T-cell (primary cell): ENCODE measurements around the gene PMEPA1. TPM values are rescaled to one million over a fixed set of nuclear protein-coding genes. Genes with fewer than 3 reads are reported as not detected.

Experiments used
- ATAC-seq, 4 experiments: fragments of 200-7000 bp in 3 of 4; fragments of 150-1000 bp in 1 of 4; cut with Tn5 transposase; replicated peaks in 1 of 4; 1 replicate in 3 of 4; 2 replicates in 1 of 4; pipeline ENCODE4 v1.10.0; 2021; ENCODE audit warnings: moderate library complexity in 3 of 4, mild to moderate bottlenecking in 2 of 4, moderate number of reproducible peaks in 1 of 4
- CTCF ChIA-PET, 2 donors: fragments of 300-600 bp; sonication (Branson Sonifier 250); formaldehyde crosslinking; loops; one replicate each; lab custom pipeline; 2022; ENCODE audit warnings: antibody characterized with exemption in 2 of 2; lab: Charles Lee
- POLR2A ChIA-PET, 2 donors: fragments of 300-600 bp; sonication (Branson Sonifier 250); formaldehyde crosslinking; loops; one replicate each; lab custom pipeline; 2022; ENCODE audit warnings: antibody characterized with exemption in 2 of 2; lab: Charles Lee
- DNase-seq, 35 experiments: peaks; one replicate each; pipeline versions ENCODE4 v3.0.0 to v3.0.0-alpha.2; 2013 to 2023
- H3K27ac ChIP-seq: one replicate; pipeline ENCODE4 v1.5.1; 2013; ENCODE audit warnings: low read length
- H3K27me3 ChIP-seq, 2 experiments: replicated peaks in 1 of 2; 1 replicate in 1 of 2; 2 replicates in 1 of 2; pipeline versions ENCODE4 v1.6.1 to v1.7.0; 2013; ENCODE audit warnings: low read length in 1 of 2, mixed read lengths in 1 of 2; ENCODE audit not compliant: control insufficient read depth in 2 of 2, insufficient read depth in 2 of 2; ENCODE audit errors: extremely low read depth in 1 of 2
- H3K36me3 ChIP-seq, 2 donors: 1 replicate in 1 of 2; 2 replicates in 1 of 2; pipeline versions ENCODE4 v1.6.1 to v1.7.0; 2013; ENCODE audit warnings: low read length in 1 of 2; ENCODE audit not compliant: control insufficient read depth in 2 of 2, insufficient read depth in 1 of 2; ENCODE audit errors: extremely low read depth in 1 of 2
- H3K4me1 ChIP-seq, 2 experiments: 1 replicate in 1 of 2; 2 replicates in 1 of 2; pipeline versions ENCODE4 v1.6.1 to v1.7.0; 2013; ENCODE audit warnings: low read length in 2 of 2, mixed read lengths in 1 of 2; ENCODE audit not compliant: insufficient read depth in 2 of 2, control insufficient read depth in 1 of 2; ENCODE audit errors: extremely low read depth in 1 of 2
- H3K4me3 ChIP-seq, 2 donors: 1 replicate in 1 of 2; 2 replicates in 1 of 2; pipeline versions ENCODE4 v1.5.1 to v1.7.0; 2013; ENCODE audit warnings: mild to moderate bottlenecking in 2 of 2, low read length in 1 of 2, moderate library complexity in 1 of 2; ENCODE audit not compliant: control insufficient read depth in 1 of 2; ENCODE audit errors: extremely low read depth in 1 of 2
- H3K9me3 ChIP-seq: 2 replicates; pipeline ENCODE4 v1.7.0; 2013
- H3K27ac Mint-ChIP-seq, 2 donors: one replicate each; pipeline ENCODE4 v1.8.0; 2020 to 2021; ENCODE audit warnings: mild to moderate bottlenecking in 2 of 2, mixed read lengths in 2 of 2
- H3K27me3 Mint-ChIP-seq, 2 donors: one replicate each; pipeline ENCODE4 v1.8.0; 2021 to 2022; ENCODE audit warnings: mixed read lengths in 2 of 2
- H3K36me3 Mint-ChIP-seq: one replicate; pipeline ENCODE4 v1.8.0; 2021; ENCODE audit warnings: mixed read lengths
- H3K4me1 Mint-ChIP-seq, 3 donors: one replicate each; pipeline ENCODE4 v1.8.0; 2020 to 2022; ENCODE audit warnings: mixed read lengths in 3 of 3, mild to moderate bottlenecking in 1 of 3
- H3K4me3 Mint-ChIP-seq, 3 donors: one replicate each; pipeline ENCODE4 v1.8.0; 2020 to 2022; ENCODE audit warnings: mild to moderate bottlenecking in 3 of 3, mixed read lengths in 3 of 3, moderate library complexity in 3 of 3
- H3K9me3 Mint-ChIP-seq, 3 donors: one replicate each; pipeline ENCODE4 v1.8.0; 2020 to 2022; ENCODE audit warnings: mixed read lengths in 3 of 3
- WGBS: methylation state at CpG from one replicate; pipeline ENCODE4 v1.1.5; 2013; ENCODE audit warnings: missing lambda C conversion rate; ENCODE audit not compliant: insufficient coverage; 5-methylcytosine and 5-hydroxymethylcytosine counted together
- total RNA-seq, 35 experiments: library from RNA in 6 of 35; stranded (reverse) in 6 of 35; fragments of 120-200 nt in 1 of 35; gene quantifications; one replicate each; pipeline versions ENCODE4 v1.2.1 to v1.2.4 and lab custom pipeline; 2013 to 2026

Gene PMEPA1
- total RNA-seq, 5 donors from 2014 or later (not counting 1 experiment from before 2014, with no cell fraction given): 6.0 to 30.4 (median 21.7) TPM

GRCh38 chr20:57684808-57685140 is 25.0 kb downstream of the PMEPA1 start:
- H3K36me3 ChIP-seq: no peaks in the 10 kb centered on the region
- Mint-ChIP-seq H3K9me3 (no peaks in the 10 kb centered on the region), H3K27me3 (no peaks in the 10 kb centered on the region), H3K4me1 (peaks cover 22 to 40% (median 30%) of the 10 kb centered on the region in 3 donors), H3K36me3 (no peaks in the 10 kb centered on the region), H3K27ac (no peak overlapping the region), H3K4me3 (no peak overlapping the region)
- WGBS: 60% methylated on average over 1 of the region's 5 CpGs
- H3K4me1 ChIP-seq: peaks cover 2 to 16% of the 10 kb centered on the region in 2 experiments
- no peaks in the 10 kb centered on the region for H3K9me3 ChIP-seq
- POLR2A ChIA-PET: no interaction called here
- DNase-seq (no peak), ATAC-seq (no peak)
- H3K4me3 ChIP-seq: no peak overlapping the region
- H3K27me3 ChIP-seq: peaks cover 0 to 14% of the 10 kb centered on the region in 2 experiments
- CTCF ChIA-PET: no interaction called here
- H3K27ac ChIP-seq: no peak overlapping the region

- DNase-seq (no peak), ATAC-seq (no peak)
- Mint-ChIP-seq H3K4me1 (peaks cover 22 to 46% (median 31%) of the 10 kb centered on the region in 3 donors), H3K36me3 (no peaks in the 10 kb centered on the region), H3K4me3 (no peak overlapping the region), H3K9me3 (no peaks in the 10 kb centered on the region), H3K27ac (no peak overlapping the region), H3K27me3 (no peaks in the 10 kb centered on the region)
- 85% methylated on average over 10 of the region's 26 CpGs for WGBS
- Histone ChIP-seq H3K27ac (no peak overlapping the region), H3K4me1 (peaks cover 2 to 18% of the 10 kb centered on the region in 2 experiments), H3K27me3 (peaks cover 0 to 15% of the 10 kb centered on the region in 2 experiments), H3K36me3 (no peaks in the 10 kb centered on the region), H3K4me3 (no peak overlapping the region), H3K9me3 (no peaks in the 10 kb centered on the region)
- CTCF ChIA-PET: no interaction called here
- POLR2A ChIA-PET: no interaction called here
Measured at GRCh38 chr20:57683881-57684807, 25.7 kb downstream of the PMEPA1 start.

- H3K27me3 ChIP-seq: peaks cover 0 to 15% of the 10 kb centered on the region in 2 experiments
- Mint-ChIP-seq H3K9me3 (no peaks in the 10 kb centered on the region), H3K36me3 (no peaks in the 10 kb centered on the region), H3K27me3 (no peaks in the 10 kb centered on the region), H3K27ac (no peak overlapping the region), H3K4me1 (peaks cover 22 to 51% (median 39%) of the 10 kb centered on the region in 3 donors), H3K4me3 (no peak overlapping the region)
- WGBS: no CpG with 5 or more reads among the region's 7 CpGs
- ChIA-PET POLR2A (interaction anchor here in 1 of 2 donors (0.5 kb wide), 1 partner anchor 270 kb away, joined by 4 read pairs; no protein-coding TSS in a partner anchor), CTCF (interaction anchor here in 1 of 2 donors (0.8 to 1.0 kb wide), 2 partner anchors 23 to 87 kb away, joined by 3 read pairs; no protein-coding TSS in a partner anchor)
- H3K27ac ChIP-seq: no peak overlapping the region
- H3K9me3 ChIP-seq: no peaks in the 10 kb centered on the region
- ATAC-seq: no peak
- no peak overlapping the region for H3K4me3 ChIP-seq
- peaks cover 2 to 18% of the 10 kb centered on the region in 2 experiments for H3K4me1 ChIP-seq
- H3K36me3 ChIP-seq: no peaks in the 10 kb centered on the region
- DNase-seq: no peak
Measured at GRCh38 chr20:57683287-57683686, 26.5 kb downstream of the PMEPA1 start.

GRCh38 chr20:57682184-57683101 is 27.4 kb downstream of the PMEPA1 start:
- Histone ChIP-seq H3K4me1 (peaks cover 2 to 16% of the 10 kb centered on the region in 2 experiments), H3K27me3 (peaks cover 0 to 12% of the 10 kb centered on the region in 2 experiments), H3K27ac (no peak overlapping the region), H3K36me3 (no peaks in the 10 kb centered on the region), H3K4me3 (no peak overlapping the region), H3K9me3 (no peaks in the 10 kb centered on the region)
- Mint-ChIP-seq H3K27me3 (no peaks in the 10 kb centered on the region), H3K4me3 (no peak overlapping the region), H3K27ac (no peak overlapping the region), H3K4me1 (peaks cover 25 to 50% (median 43%) of the 10 kb centered on the region in 3 donors), H3K36me3 (no peaks in the 10 kb centered on the region), H3K9me3 (no peaks in the 10 kb centered on the region)
- DNase-seq (no peak), ATAC-seq (no peak)
- CTCF ChIA-PET: interaction anchor here (0.8 to 1.9 kb wide), 6 partner anchors 24 to 86 kb away, joined by 3 to 12 read pairs (median 4); partner anchors contain the start of gene ZBP1 (in 1 of the 2)
- WGBS: 90% methylated on average over 14 of the region's 28 CpGs
- POLR2A ChIA-PET: interaction anchor here in 1 of 2 donors (0.5 kb wide), 1 partner anchor 271 kb away, joined by 4 read pairs; no protein-coding TSS in a partner anchor

GRCh38 chr20:57680934-57681914 is 28.6 kb downstream of the PMEPA1 start:
- Histone ChIP-seq H3K4me3 (no peak overlapping the region), H3K27ac (no peak overlapping the region), H3K36me3 (no peaks in the 10 kb centered on the region), H3K27me3 (peaks cover 0 to 13% of the 10 kb centered on the region in 2 experiments), H3K9me3 (no peaks in the 10 kb centered on the region), H3K4me1 (peaks cover 2 to 23% of the 10 kb centered on the region in 2 experiments)
- Mint-ChIP-seq H3K9me3 (no peaks in the 10 kb centered on the region), H3K27me3 (peaks cover 0 to 6% of the 10 kb centered on the region in 2 donors), H3K27ac (peak overlapping the region in 1 of 2 donors; percentile 22), H3K4me3 (peak overlapping the region in 1 of 3 donors; percentile 30), H3K36me3 (no peaks in the 10 kb centered on the region), H3K4me1 (peaks cover 33 to 51% (median 45%) of the 10 kb centered on the region in 3 donors)
- ATAC-seq (peak; percentile 84 to 95 (median 88)), DNase-seq (peak; percentile 11 to 77 (median 55))
- 40% methylated on average over 21 of the region's 24 CpGs for WGBS
- ChIA-PET CTCF (interaction anchor here (0.5 to 1.9 kb wide), 6 partner anchors 28 to 598 kb away, joined by 4 to 12 read pairs (median 6); partner anchors contain the start of gene ZBP1 (in 1 of the 2)), POLR2A (no interaction called here)
